Karpas-422 (cell line): ENCODE measurements around the gene FAHD2B. TPM values are rescaled to one million over a fixed set of nuclear protein-coding genes. Genes with fewer than 3 reads are reported as not detected.
"Not testable (repeated sequence)": the region's sequence is repeated elsewhere in the genome, so short reads cannot be mapped to it uniquely, and the experiment has no call there.

Source experiments
- DNase-seq: peaks from one replicate; pipeline ENCODE4 v3.0.0-alpha.2; 2015
- H2AFZ ChIP-seq: fragments of 200-600 bp; sonication (generic); 2 replicates; pipeline ENCODE4 v1.6.1; 2014; ENCODE audit warnings: antibody characterized with exemption, low read length, mixed read lengths
- H3K27ac ChIP-seq: fragments of 200-600 bp; sonication (generic); 2 replicates; pipeline ENCODE4 v1.5.1; 2014; ENCODE audit warnings: mild to moderate bottlenecking, low read length, moderate library complexity
- H3K27me3 ChIP-seq: fragments of 200-600 bp; sonication (generic); 2 replicates; pipeline ENCODE4 v1.6.1; 2014; ENCODE audit warnings: low read length, mixed read lengths
- H3K36me3 ChIP-seq: fragments of 200-600 bp; sonication (generic); 2 replicates; pipeline ENCODE4 v1.6.1; 2014; ENCODE audit warnings: low read length, mixed read lengths; ENCODE audit not compliant: insufficient read depth
- H3K4me1 ChIP-seq: fragments of 200-600 bp; sonication (generic); 2 replicates; pipeline ENCODE4 v1.6.1; 2014; ENCODE audit warnings: mild to moderate bottlenecking, low read length, mixed read lengths
- H3K4me2 ChIP-seq: fragments of 200-600 bp; sonication (generic); 2 replicates; pipeline ENCODE4 v1.6.1; 2014; ENCODE audit warnings: low read length, low read depth, mild to moderate bottlenecking; ENCODE audit not compliant: poor library complexity, severe bottlenecking
- H3K4me3 ChIP-seq: fragments of 200-600 bp; sonication (generic); 2 replicates; pipeline ENCODE4 v1.5.1; 2014; ENCODE audit warnings: mild to moderate bottlenecking, antibody characterized with exemption, low read length, mixed read lengths
- H3K79me2 ChIP-seq: fragments of 200-600 bp; sonication (generic); 2 replicates; pipeline ENCODE4 v1.6.1; 2014; ENCODE audit warnings: mild to moderate bottlenecking, low read length, mixed read lengths
- H3K9ac ChIP-seq: fragments of 200-600 bp; sonication (generic); 2 replicates; pipeline ENCODE4 v1.6.0; 2014; ENCODE audit warnings: low read length
- H3K9me2 ChIP-seq: fragments of 200-600 bp; sonication (generic), shearing (Covaris generic); replicated peaks from 2 replicates; pipeline ENCODE4 v1.6.0; 2014; ENCODE audit warnings: mild to moderate bottlenecking, low read length, moderate library complexity; ENCODE audit not compliant: insufficient read depth
- H3K9me3 ChIP-seq: fragments of 300-700, 200-600 bp; sonication (generic); 2 replicates; pipeline ENCODE4 v1.6.1; 2014; ENCODE audit warnings: low read length, mixed read lengths
- H4K20me1 ChIP-seq: fragments of 200-600 bp; sonication (generic); 2 replicates; pipeline ENCODE4 v1.6.1; 2014; ENCODE audit warnings: mild to moderate bottlenecking, antibody characterized with exemption, low read length, low read depth; ENCODE audit not compliant: insufficient read depth
- total RNA-seq: library from RNA; depleted of rRNA; stranded (reverse); fragments of >200 nt; shearing (Covaris generic); gene quantifications from 2 replicates; pipeline ENCODE4 v1.2.3, GENCODE V29; 2014; ENCODE audit warnings: low replicate concordance

The FAHD2B gene
- total RNA-seq, 1 experiment from 2014 or later, result 33.0 TPM

GRCh38 chr2:97098786-97099372 is 4.2 kb upstream of the FAHD2B start:
- peak; percentile 42 for DNase-seq
- not testable (repeated sequence) for H3K79me2 ChIP-seq, H3K9ac ChIP-seq, H3K9me2 ChIP-seq, H3K4me3 ChIP-seq, H3K27me3 ChIP-seq, H3K27ac ChIP-seq, H3K9me3 ChIP-seq, H3K36me3 ChIP-seq, H4K20me1 ChIP-seq, H3K4me1 ChIP-seq, H3K4me2 ChIP-seq, H2AFZ ChIP-seq

GRCh38 chr2:97095661-97096060 is 979 bp upstream of the FAHD2B start:
- Histone ChIP-seq H3K4me1 (peaks cover 9% of the 10 kb centered on the region), H3K36me3 (no peaks in the 10 kb centered on the region), H4K20me1 (no peaks in the 10 kb centered on the region), H3K4me3 (peak overlapping the region; percentile 60), H3K4me2 (peak overlapping the region; percentile 62), H3K27me3 (no peaks in the 10 kb centered on the region), H3K9me3 (no peaks in the 10 kb centered on the region), H3K9ac (peak overlapping the region; percentile 55; the same call in 1 of the 2 replicates), H3K9me2 (no peaks in the 10 kb centered on the region), H3K79me2 (peaks cover 4% of the 10 kb centered on the region; the same call in 1 of the 2 replicates), H3K27ac (no peak overlapping the region), H2AFZ (no peak overlapping the region)
- no peak for DNase-seq

GRCh38 chr2:97093983-97094771 is 505 bp downstream of the FAHD2B start:
- not testable (repeated sequence) for H4K20me1 ChIP-seq, H3K36me3 ChIP-seq, DNase-seq, H3K27me3 ChIP-seq, H3K27ac ChIP-seq, H3K9me2 ChIP-seq, H3K4me1 ChIP-seq, H3K79me2 ChIP-seq, H3K9me3 ChIP-seq, H2AFZ ChIP-seq
- peak overlapping the region; percentile 52; the same call in 1 of the 2 replicates for H3K4me3 ChIP-seq
- peak overlapping the region; percentile 54 for H3K9ac ChIP-seq
- H3K4me2 ChIP-seq, result peak overlapping the region; percentile 58

- DNase-seq, H3K4me3 ChIP-seq, H3K4me1 ChIP-seq, H3K9ac ChIP-seq, H3K36me3 ChIP-seq, H3K27me3 ChIP-seq, H2AFZ ChIP-seq, H4K20me1 ChIP-seq, H3K9me3 ChIP-seq, H3K27ac ChIP-seq, H3K4me2 ChIP-seq, H3K9me2 ChIP-seq, H3K79me2 ChIP-seq: not testable (repeated sequence)
Observed at GRCh38 chr2:97092946-97093345, 1.7 kb downstream of the FAHD2B start.

GRCh38 chr2:97088706-97089105 is 6.0 kb downstream of the FAHD2B start:
- not testable (repeated sequence) for H4K20me1 ChIP-seq, H3K4me2 ChIP-seq, H3K36me3 ChIP-seq, H2AFZ ChIP-seq, H3K79me2 ChIP-seq, DNase-seq, H3K9me3 ChIP-seq, H3K27ac ChIP-seq, H3K9me2 ChIP-seq, H3K27me3 ChIP-seq, H3K4me1 ChIP-seq, H3K4me3 ChIP-seq, H3K9ac ChIP-seq

- not testable (repeated sequence) for H3K9me2 ChIP-seq, H3K4me1 ChIP-seq, H4K20me1 ChIP-seq, H2AFZ ChIP-seq, H3K4me2 ChIP-seq, H3K36me3 ChIP-seq, H3K9me3 ChIP-seq, H3K79me2 ChIP-seq, H3K27me3 ChIP-seq, H3K4me3 ChIP-seq, H3K27ac ChIP-seq, H3K9ac ChIP-seq, DNase-seq
Observed at GRCh38 chr2:97085093-97085492, 9.6 kb downstream of the FAHD2B start.

- H3K27ac ChIP-seq, H3K9me3 ChIP-seq, DNase-seq, H2AFZ ChIP-seq, H3K4me3 ChIP-seq, H4K20me1 ChIP-seq, H3K4me2 ChIP-seq, H3K9me2 ChIP-seq, H3K9ac ChIP-seq, H3K4me1 ChIP-seq, H3K27me3 ChIP-seq, H3K36me3 ChIP-seq, H3K79me2 ChIP-seq: not testable (repeated sequence)
Observed at GRCh38 chr2:97083516-97083915, 11.2 kb downstream of the FAHD2B start.

- not testable (repeated sequence) for H3K9ac ChIP-seq, H3K36me3 ChIP-seq, H3K79me2 ChIP-seq, H3K27me3 ChIP-seq, H3K4me1 ChIP-seq, H3K9me2 ChIP-seq, H3K9me3 ChIP-seq, H2AFZ ChIP-seq, H4K20me1 ChIP-seq, H3K4me3 ChIP-seq, H3K27ac ChIP-seq, H3K4me2 ChIP-seq
- peak; percentile 60 for DNase-seq
Observed at GRCh38 chr2:97082206-97082605, 12.5 kb downstream of the FAHD2B start.
